IMR-90 (cell line): ENCODE measurements around the gene OLAH. TPM values are rescaled to one million over a fixed set of nuclear protein-coding genes. Genes with fewer than 3 reads are reported as not detected.

Experiments
- ATAC-seq: fragments of 200-7000 bp; cut with Tn5 transposase; 2 replicates; pipeline ENCODE4 v1.9.1; 2020; ENCODE audit warnings: low read depth, mild to moderate bottlenecking, moderate library complexity
- BruUV-seq: library from RNA; stranded (reverse); fragments of 400-500 nt; replicated peaks from 2 replicates; lab custom pipeline; 2021; lab: Mats Ljungman, UMichigan
- CTCF ChIA-PET: fragments of 300-600 bp; formaldehyde crosslinking; extraction: SDS; loops from one replicate; lab custom pipeline; 2021; ENCODE audit warnings: antibody characterized with exemption; lab: Yijun Ruan, JAX
- POLR2A ChIA-PET: fragments of 300-600 bp; sonication (Branson Sonifier 250); formaldehyde crosslinking; loops from one replicate; lab custom pipeline; 2022; ENCODE audit warnings: antibody characterized with exemption; ENCODE audit not compliant: unreplicated experiment; lab: Charles Lee
- DNase-seq: peaks from one replicate; pipeline ENCODE4 v3.0.0; 2013
- H2AFZ ChIP-seq: replicated peaks from 2 replicates; pipeline ENCODE3; 2013; ENCODE audit warnings: low read length, mild to moderate bottlenecking; ENCODE audit not compliant: poor library complexity
- H2AK5ac ChIP-seq: 2 replicates; pipeline ENCODE4 v1.6.1; 2013; ENCODE audit warnings: low read depth, low read length, inconsistent platforms
- H2AK9ac ChIP-seq: replicated peaks from 2 replicates; pipeline ENCODE3; 2013; ENCODE audit warnings: mild to moderate bottlenecking, low read depth, low read length, moderate library complexity; ENCODE audit not compliant: poor library complexity
- H2BK120ac ChIP-seq: 2 replicates; pipeline ENCODE4 v1.6.1; 2013; ENCODE audit warnings: low read depth, low read length, inconsistent platforms
- H2BK15ac ChIP-seq: 3 replicates; pipeline ENCODE4 v1.6.1; 2013; ENCODE audit warnings: low read depth, low read length, inconsistent platforms
- H2BK20ac ChIP-seq: 2 replicates; pipeline ENCODE4 v1.6.1; 2013; ENCODE audit warnings: low read depth, mild to moderate bottlenecking, inconsistent platforms, low read length, moderate library complexity
- H2BK5ac ChIP-seq: 2 replicates; pipeline ENCODE4 v1.6.1; 2013; ENCODE audit warnings: mild to moderate bottlenecking, low read depth, low read length, inconsistent platforms; ENCODE audit not compliant: poor library complexity, severe bottlenecking
- H3K14ac ChIP-seq: replicated peaks from 2 replicates; pipeline ENCODE4 v1.6.1; 2013; ENCODE audit warnings: low read depth, low read length, inconsistent platforms
- H3K18ac ChIP-seq: 2 replicates; pipeline ENCODE4 v1.6.1; 2013; ENCODE audit warnings: low read depth, low read length, control low read depth
- H3K23ac ChIP-seq: 2 replicates; pipeline ENCODE4 v1.6.1; 2013; ENCODE audit warnings: low read depth, low read length, inconsistent platforms
- H3K27ac ChIP-seq: 2 replicates; pipeline ENCODE4 v1.5.1; 2013; ENCODE audit warnings: mild to moderate bottlenecking, control low read depth, low read length; ENCODE audit not compliant: insufficient read depth
- H3K27me3 ChIP-seq: 2 replicates; pipeline ENCODE4 v1.6.1; 2013; ENCODE audit warnings: low read length; ENCODE audit not compliant: control insufficient read depth, insufficient read depth
- H3K36me3 ChIP-seq: 2 replicates; pipeline ENCODE4 v1.6.1; 2013; ENCODE audit warnings: low read length, mixed read lengths; ENCODE audit not compliant: control insufficient read depth, insufficient read depth
- H3K4ac ChIP-seq: 2 replicates; pipeline ENCODE4 v1.6.1; 2013; ENCODE audit warnings: low read depth, low read length, inconsistent platforms
- H3K4me1 ChIP-seq: 2 replicates; pipeline ENCODE4 v1.6.1; 2013; ENCODE audit warnings: low read length, mixed read lengths; ENCODE audit not compliant: control insufficient read depth, insufficient read depth
- H3K4me2 ChIP-seq: 2 replicates; pipeline ENCODE4 v1.6.1; 2013; ENCODE audit warnings: low read depth, mild to moderate bottlenecking, control low read depth, low read length, moderate library complexity
- H3K4me3 ChIP-seq: 2 replicates; pipeline ENCODE4 v1.5.1; 2013; ENCODE audit warnings: low read depth, mild to moderate bottlenecking, control low read depth, low read length, moderate library complexity; ENCODE audit not compliant: insufficient read depth
- H3K56ac ChIP-seq: 2 replicates; pipeline ENCODE4 v1.6.1; 2013; ENCODE audit warnings: low read length, inconsistent platforms; ENCODE audit not compliant: insufficient read depth; ENCODE audit errors: extremely low read depth
- H3K79me1 ChIP-seq, 2 experiments: 2 replicates each; pipeline ENCODE4 v1.6.1; 2013; ENCODE audit warnings: low read length in 2 of 2, inconsistent platforms in 1 of 2, low read depth in 1 of 2
- H3K9ac ChIP-seq: 2 replicates; pipeline ENCODE4 v1.6.1; 2013; ENCODE audit warnings: low read depth, low read length, control low read depth
- H3K9me1 ChIP-seq: 2 replicates; pipeline ENCODE4 v1.6.1; 2013; ENCODE audit warnings: low read length, inconsistent platforms; ENCODE audit not compliant: insufficient read depth
- H3K9me3 ChIP-seq: 2 replicates; pipeline ENCODE4 v1.6.1; 2013; ENCODE audit warnings: low read length; ENCODE audit not compliant: control insufficient read depth, insufficient read depth
- H4K20me1 ChIP-seq: 2 replicates; pipeline ENCODE4 v1.6.1; 2013; ENCODE audit warnings: low read length, inconsistent platforms; ENCODE audit not compliant: insufficient read depth
- H4K5ac ChIP-seq: 2 replicates; pipeline ENCODE4 v1.6.1; 2013; ENCODE audit warnings: mild to moderate bottlenecking, low read depth, low read length, control low read depth
- H4K8ac ChIP-seq, 2 experiments: 2 replicates each; pipeline ENCODE4 v1.6.1; 2013; ENCODE audit warnings: low read depth in 2 of 2, low read length in 2 of 2, control low read depth in 1 of 2, inconsistent platforms in 1 of 2
- H4K91ac ChIP-seq: 2 replicates; pipeline ENCODE4 v1.6.1; 2013; ENCODE audit warnings: low read depth, low read length, inconsistent platforms; ENCODE audit not compliant: insufficient read depth
- CEBPB ChIP-seq: IDR thresholded peaks from 2 replicates; pipeline ENCODE4 v1.6.1; 2012; ENCODE audit warnings: low read depth, low read length, improper control_type of control experiment
- CHD1 ChIP-seq: IDR thresholded peaks from 2 replicates; pipeline ENCODE4 v1.6.1; 2012; ENCODE audit warnings: low read depth, low read length, improper control_type of control experiment
- CTCF ChIP-seq: conservative IDR thresholded peaks from 2 replicates; pipeline ENCODE4 v1.5.1; 2012; ENCODE audit warnings: mild to moderate bottlenecking, low read depth, low read length, improper control_type of control experiment
- ELK1 ChIP-seq: fragments of 150-350 bp; IDR thresholded peaks from 2 replicates; pipeline ENCODE4 v1.6.1; 2016; ENCODE audit warnings: low read depth, mild to moderate bottlenecking, low read length, moderate library complexity, borderline replicate concordance
- FOS ChIP-seq: fragments of 150-350 bp; IDR thresholded peaks from 2 replicates; pipeline ENCODE4 v1.6.1; 2016; ENCODE audit warnings: low read depth, low read length
- MAFK ChIP-seq: IDR thresholded peaks from 2 replicates; pipeline ENCODE4 v1.6.1; 2012; ENCODE audit warnings: low read depth, low read length, improper control_type of control experiment
- MAZ ChIP-seq: IDR thresholded peaks from 2 replicates; pipeline ENCODE4 v1.6.1; 2012; ENCODE audit warnings: low read depth, mild to moderate bottlenecking, low read length, improper control_type of control experiment, moderate library complexity, borderline replicate concordance
- MXI1 ChIP-seq: IDR thresholded peaks from 2 replicates; pipeline ENCODE4 v1.6.1; 2012; ENCODE audit warnings: low read depth, mild to moderate bottlenecking, low read length, moderate library complexity, borderline replicate concordance
- NFE2L2 ChIP-seq: fragments of 150-350 bp; IDR thresholded peaks from 2 replicates; pipeline ENCODE4 v1.6.1; 2016; ENCODE audit warnings: low read depth, mild to moderate bottlenecking, low read length
- POLR2A ChIP-seq: IDR thresholded peaks from 2 replicates; pipeline ENCODE4 v1.6.1; 2012; ENCODE audit warnings: mild to moderate bottlenecking, low read depth, low read length
- RAD21 ChIP-seq: IDR thresholded peaks from 2 replicates; pipeline ENCODE4 v1.6.1; 2012; ENCODE audit warnings: low read length, improper control_type of control experiment
- SMC3 ChIP-seq: fragments of 150-350 bp; IDR thresholded peaks from 2 replicates; pipeline ENCODE4 v1.6.1; 2016; ENCODE audit warnings: low read depth, mild to moderate bottlenecking, antibody characterized with exemption, low read length, moderate library complexity
- USF2 ChIP-seq: fragments of 150-350 bp; IDR thresholded peaks from 2 replicates; pipeline ENCODE4 v1.6.1; 2017; ENCODE audit warnings: mild to moderate bottlenecking, antibody characterized with exemption, low read length, low read depth
- WGBS, 2 experiments: methylation state at CpG; one replicate each; pipeline versions ENCODE4 v1.1.5 to v1.1.7; 2013; ENCODE audit warnings: missing lambda C conversion rate in 2 of 2; ENCODE audit not compliant: insufficient read length in 1 of 2; ENCODE audit errors: extremely low coverage in 2 of 2; 5-methylcytosine and 5-hydroxymethylcytosine counted together
- dilution Hi-C: fragments of 300-500 bp; cut with HindIII; formaldehyde crosslinking; loops from one replicate; pipeline ENCODE4 v1.14.3; 2018; ENCODE audit warnings: low sequenced_read_pairs; ENCODE audit not compliant: unreplicated experiment
- in situ Hi-C: fragments of 300-500 bp; cut with MboI; formaldehyde crosslinking; loops from 3 replicates; pipeline ENCODE4 v1.14.3; 2019; ENCODE audit warnings: low sequenced_read_pairs, inconsistent platforms, mixed read lengths
- intact Hi-C: fragments of 100-400 bp; cut with micrococcal nuclease; formaldehyde crosslinking; loops from 2 replicates; pipeline ENCODE4 v1.10.0; 2022
- polyA plus RNA-seq, 3 experiments: library from polyadenylated mRNA; depleted of rRNA; stranded (reverse); fragments of >200 nt; gene quantifications; 2 replicates each; pipeline ENCODE4 v1.2.3, GENCODE V29; 2012; ENCODE audit warnings: low replicate concordance in 1 of 3
- total RNA-seq: library from RNA; depleted of rRNA; stranded (reverse); fragments of >200 nt; gene quantifications from 2 replicates; pipeline ENCODE4 v1.2.3, GENCODE V29; 2012

OLAH gene
- total and polyA plus RNA-seq, 2 of the 4 experiments (the other 2 are of a cell fraction): not detected

GRCh38 chr10:15113766-15114165 is 70.0 kb downstream of the OLAH start:
- peak; percentile 48; the same call in 1 of the 2 replicates for ATAC-seq

More at GRCh38 chr10:15113766-15114165, 70.0 kb downstream of the OLAH start:
- TF ChIP-seq SMC3 (no peak), POLR2A (no peak), CEBPB (no peak), RAD21 (no peak), FOS (no peak), USF2 (no peak), CHD1 (no peak), MAFK (no peak), CTCF (no peak), MAZ (no peak), MXI1 (no peak), ELK1 (no peak), NFE2L2 (no peak)
- Histone ChIP-seq H3K79me1 (peaks cover 6 to 10% of the 10 kb centered on the region in 2 experiments; a peak in 3 of 4 replicates), H3K36me3 (peaks cover 11% of the 10 kb centered on the region), H2AFZ (no peak overlapping the region), H3K4me1 (no peaks in the 10 kb centered on the region), H3K27ac (no peak overlapping the region), H3K9me1 (peaks cover 6% of the 10 kb centered on the region), H3K4ac (no peak overlapping the region), H2BK15ac (no peak overlapping the region), H2BK20ac (no peak overlapping the region), H2BK5ac (no peak overlapping the region), H4K8ac (no peak overlapping the region), H2AK5ac (no peak overlapping the region), H4K20me1 (no peaks in the 10 kb centered on the region), H3K18ac (no peak overlapping the region), H3K27me3 (no peaks in the 10 kb centered on the region), H3K23ac (no peak overlapping the region), H3K56ac (no peak overlapping the region), H4K5ac (no peak overlapping the region), H3K9me3 (no peaks in the 10 kb centered on the region), H2AK9ac (no peak overlapping the region), H3K4me3 (no peak overlapping the region), H4K91ac (no peak overlapping the region), H3K9ac (no peak overlapping the region), H2BK120ac (no peak overlapping the region), H3K14ac (no peak overlapping the region), H3K4me2 (no peak overlapping the region)
- in situ Hi-C loops: no loop called here
- no CpG with 5 or more reads among the region's 4 CpGs for WGBS, 2 experiments
- DNase-seq: peak; percentile 47
- POLR2A ChIA-PET: no interaction called here
- no TSS peak for BruUV-seq
- CTCF ChIA-PET: no interaction called here
- dilution Hi-C loops: no loop called here
- intact Hi-C loops: no loop called here
